Measurements from ENCODE around the gene KMT2B.

The KMT2B gene

DNA sequence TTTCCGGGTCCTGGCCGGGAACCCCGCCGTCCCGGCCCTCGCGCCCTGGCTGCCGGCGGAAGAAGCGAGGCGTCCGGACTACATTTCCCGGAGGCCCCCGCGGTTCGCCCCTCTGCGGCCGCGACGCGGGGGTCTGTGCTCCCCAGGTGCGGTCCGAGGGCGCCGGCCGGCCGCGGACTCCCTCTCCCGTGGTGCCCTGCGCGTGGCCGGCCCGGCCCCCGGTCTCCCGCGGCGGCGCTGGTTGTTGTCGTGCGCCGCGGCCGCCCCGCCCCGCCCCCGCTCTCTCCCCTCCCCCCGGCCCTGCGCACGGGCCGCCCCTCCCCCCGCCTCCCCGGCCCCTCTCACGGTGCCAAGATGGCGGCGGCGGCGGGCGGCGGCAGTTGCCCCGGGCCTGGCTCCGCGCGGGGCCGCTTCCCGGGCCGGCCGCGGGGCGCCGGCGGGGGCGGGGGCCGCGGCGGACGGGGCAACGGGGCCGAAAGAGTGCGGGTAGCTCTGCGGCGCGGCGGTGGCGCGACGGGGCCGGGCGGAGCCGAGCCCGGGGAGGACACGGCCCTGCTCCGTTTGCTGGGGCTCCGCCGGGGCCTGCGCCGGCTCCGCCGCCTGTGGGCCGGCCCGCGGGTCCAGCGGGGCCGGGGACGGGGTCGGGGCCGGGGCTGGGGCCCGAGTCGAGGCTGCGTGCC, at the start of gene KMT2B:
Gene KMT2B, plus strand, starts transcription at position 339 of the 680 bp plus-strand sequence. Its CDS starts 16 bp downstream, at position 355.
- TF ChIP-seq, protein P1, sequence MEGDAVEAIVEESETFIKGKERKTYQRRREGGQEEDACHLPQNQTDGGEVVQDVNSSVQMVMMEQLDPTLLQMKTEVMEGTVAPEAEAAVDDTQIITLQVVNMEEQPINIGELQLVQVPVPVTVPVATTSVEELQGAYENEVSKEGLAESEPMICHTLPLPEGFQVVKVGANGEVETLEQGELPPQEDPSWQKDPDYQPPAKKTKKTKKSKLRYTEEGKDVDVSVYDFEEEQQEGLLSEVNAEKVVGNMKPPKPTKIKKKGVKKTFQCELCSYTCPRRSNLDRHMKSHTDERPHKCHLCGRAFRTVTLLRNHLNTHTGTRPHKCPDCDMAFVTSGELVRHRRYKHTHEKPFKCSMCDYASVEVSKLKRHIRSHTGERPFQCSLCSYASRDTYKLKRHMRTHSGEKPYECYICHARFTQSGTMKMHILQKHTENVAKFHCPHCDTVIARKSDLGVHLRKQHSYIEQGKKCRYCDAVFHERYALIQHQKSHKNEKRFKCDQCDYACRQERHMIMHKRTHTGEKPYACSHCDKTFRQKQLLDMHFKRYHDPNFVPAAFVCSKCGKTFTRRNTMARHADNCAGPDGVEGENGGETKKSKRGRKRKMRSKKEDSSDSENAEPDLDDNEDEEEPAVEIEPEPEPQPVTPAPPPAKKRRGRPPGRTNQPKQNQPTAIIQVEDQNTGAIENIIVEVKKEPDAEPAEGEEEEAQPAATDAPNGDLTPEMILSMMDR (IDR thresholded peaks at IDR 0.05; ENCODE audit: insufficient read depth, low read length, missing control alignments), result no peak
- CTCF ChIA-PET, result interaction anchor here (1.1 to 1.8 kb wide), 4 partner anchors 10 to 30 kb away, joined by 3 to 8 read pairs (median 4); no protein-coding TSS in a partner anchor
- peak within 1 kb of the TSS; percentile 87 for H3K4me3 ChIP-seq (ENCODE audit: low read depth, low read length)
- no peak for DNase-seq (ENCODE audit: low read depth, low spot score)
- POLR2A ChIA-PET, result interaction anchor here (1.5 kb wide), 1 partner anchor 23 kb away, joined by 4 read pairs; no protein-coding TSS in a partner anchor

DNA sequence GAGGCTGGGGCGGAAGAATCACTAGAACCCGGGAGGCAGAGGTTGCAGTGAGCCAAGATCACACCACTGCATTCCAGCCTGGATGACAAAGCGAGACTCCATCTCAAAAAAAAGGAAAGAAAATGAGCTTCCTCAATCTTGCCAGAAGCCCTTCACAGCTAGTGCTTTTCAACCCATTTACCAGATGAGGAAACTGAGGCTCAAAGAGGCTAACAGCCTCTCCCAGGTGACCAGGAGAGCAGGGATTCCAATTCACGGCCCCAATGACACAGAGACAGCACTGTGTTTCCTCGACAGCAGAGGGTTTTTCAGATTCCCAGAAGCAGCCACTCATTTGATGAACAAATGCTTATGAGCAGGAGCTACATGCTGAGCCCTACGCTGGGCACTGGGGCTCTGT, 48.2 kb upstream of the KMT2B start:
- ChIA-PET CTCF (interaction anchor here (0.7 to 1.4 kb wide), 3 partner anchors 9 to 187 kb away, joined by 3 to 4 read pairs (median 4); partner anchors contain the start of gene KIRREL2), POLR2A (no interaction called here)
- no peak overlapping the region for H3K4me3 ChIP-seq (ENCODE audit: low read depth, low read length)
- DNase-seq (ENCODE audit: low read depth, low spot score), result no peak
- TF ChIP-seq, protein P1 (IDR thresholded peaks at IDR 0.05; ENCODE audit: insufficient read depth, low read length, missing control alignments), result no peak

- TF ChIP-seq, protein P1 (IDR thresholded peaks at IDR 0.05; ENCODE audit: insufficient read depth, low read length, missing control alignments), result no peak
- H3K4me3 ChIP-seq (ENCODE audit: low read depth, low read length), result no peak overlapping the region
- ChIA-PET POLR2A (no interaction called here), CTCF (interaction anchor here (1.1 to 1.4 kb wide), 2 partner anchors 9 to 24 kb away, joined by 3 to 4 read pairs; no protein-coding TSS in a partner anchor)
- no peak for DNase-seq (ENCODE audit: low read depth, low spot score)
These were observed 47.8 kb upstream of the KMT2B start for GRCh38 chr19:35669974-35670373.

GRCh38 chr19:35670686-35671085, 47.1 kb upstream of the KMT2B start:
- H3K4me3 ChIP-seq (ENCODE audit: low read depth, low read length), result no peak overlapping the region
- TF ChIP-seq, protein P1 (IDR thresholded peaks at IDR 0.05; ENCODE audit: insufficient read depth, low read length, missing control alignments), result no peak
- DNase-seq (ENCODE audit: low read depth, low spot score), result no peak
- ChIA-PET POLR2A (no interaction called here), CTCF (interaction anchor here (0.8 to 1.4 kb wide), 2 partner anchors 10 to 16 kb away, joined by 3 to 4 read pairs; no protein-coding TSS in a partner anchor)

DNA sequence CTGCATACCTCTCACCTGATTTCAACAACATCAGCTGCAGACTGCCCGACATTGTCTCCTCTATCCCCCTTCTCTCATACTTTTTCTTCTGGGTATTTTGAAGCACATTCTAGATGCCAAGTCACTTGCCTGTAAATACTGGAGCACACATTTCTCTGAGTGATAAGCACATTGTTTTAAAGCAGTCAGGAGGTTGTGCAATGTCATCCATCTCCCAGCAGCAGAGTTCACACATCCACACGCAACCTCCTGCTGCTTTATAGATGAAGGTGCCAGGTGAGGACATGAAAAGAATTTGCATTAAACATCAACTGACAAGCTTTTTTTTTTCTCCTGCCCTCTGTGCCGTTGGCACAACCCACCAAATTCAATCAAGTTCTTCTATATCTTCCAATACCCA, 46.0 kb upstream of the KMT2B start:
- POLR2A ChIA-PET, result no interaction called here
- DNase-seq (ENCODE audit: low read depth, low spot score), result no peak
- H3K4me3 ChIP-seq (ENCODE audit: low read depth, low read length), result no peak overlapping the region
- TF ChIP-seq, protein P1 (IDR thresholded peaks at IDR 0.05; ENCODE audit: insufficient read depth, low read length, missing control alignments), result no peak
- CTCF ChIA-PET, result interaction anchor here (0.8 kb wide), 1 partner anchor 25 kb away, joined by 4 read pairs; no protein-coding TSS in a partner anchor

DNA sequence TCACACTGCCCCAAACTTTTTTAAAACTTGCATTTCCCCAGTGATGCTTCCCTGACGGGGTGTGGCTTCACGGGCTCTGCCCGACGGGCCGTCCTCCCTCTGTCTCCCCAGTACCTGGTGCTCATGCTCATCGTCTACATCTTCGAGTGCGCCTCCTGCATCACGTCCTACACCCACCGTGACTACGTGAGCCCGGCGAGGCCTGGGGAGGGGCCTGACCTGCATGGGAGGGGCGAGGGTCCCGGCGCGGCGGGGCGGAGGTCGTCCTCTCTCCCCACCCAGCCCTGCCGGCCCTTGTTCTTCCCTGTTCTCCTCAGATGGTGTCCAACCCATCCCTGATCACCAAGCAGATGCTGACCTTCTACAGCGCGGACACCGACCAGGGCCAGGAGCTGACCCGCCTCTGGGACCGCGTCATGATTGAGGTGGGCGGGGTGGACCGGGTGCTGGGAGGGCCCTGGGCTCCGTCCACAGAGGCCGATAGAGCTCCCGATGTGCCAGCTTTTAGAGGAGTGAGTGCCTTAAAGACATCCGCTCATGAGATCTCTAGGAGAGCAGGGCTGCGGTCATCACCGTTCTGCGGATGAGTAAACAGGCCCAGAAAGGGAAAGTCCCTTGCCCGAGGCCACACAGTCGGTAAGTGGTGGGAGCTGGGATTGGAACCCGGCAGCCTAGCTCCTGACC, 44.5 kb upstream of the KMT2B start:
- ChIA-PET CTCF (interaction anchor here (1.1 to 1.4 kb wide), 4 partner anchors 8 to 21 kb away, joined by 3 to 5 read pairs (median 4); no protein-coding TSS in a partner anchor), POLR2A (interaction anchor here (1.1 kb wide), 1 partner anchor 30 kb away, joined by 3 read pairs; no protein-coding TSS in a partner anchor)
- peak overlapping the region; percentile 46 for H3K4me3 ChIP-seq (ENCODE audit: low read depth, low read length)
- no peak for DNase-seq (ENCODE audit: low read depth, low spot score)
- TF ChIP-seq, protein P1 (IDR thresholded peaks at IDR 0.05; ENCODE audit: insufficient read depth, low read length, missing control alignments), result no peak
